ENCODE data around the gene CRYM. TPM values are rescaled to one million over a fixed set of nuclear protein-coding genes. Genes with fewer than 3 reads are reported as not detected.

The CRYM gene
- total RNA-seq, 4 donors from 2014 or later, result 0.27 to 0.79 TPM; not detected in 2

DNA sequence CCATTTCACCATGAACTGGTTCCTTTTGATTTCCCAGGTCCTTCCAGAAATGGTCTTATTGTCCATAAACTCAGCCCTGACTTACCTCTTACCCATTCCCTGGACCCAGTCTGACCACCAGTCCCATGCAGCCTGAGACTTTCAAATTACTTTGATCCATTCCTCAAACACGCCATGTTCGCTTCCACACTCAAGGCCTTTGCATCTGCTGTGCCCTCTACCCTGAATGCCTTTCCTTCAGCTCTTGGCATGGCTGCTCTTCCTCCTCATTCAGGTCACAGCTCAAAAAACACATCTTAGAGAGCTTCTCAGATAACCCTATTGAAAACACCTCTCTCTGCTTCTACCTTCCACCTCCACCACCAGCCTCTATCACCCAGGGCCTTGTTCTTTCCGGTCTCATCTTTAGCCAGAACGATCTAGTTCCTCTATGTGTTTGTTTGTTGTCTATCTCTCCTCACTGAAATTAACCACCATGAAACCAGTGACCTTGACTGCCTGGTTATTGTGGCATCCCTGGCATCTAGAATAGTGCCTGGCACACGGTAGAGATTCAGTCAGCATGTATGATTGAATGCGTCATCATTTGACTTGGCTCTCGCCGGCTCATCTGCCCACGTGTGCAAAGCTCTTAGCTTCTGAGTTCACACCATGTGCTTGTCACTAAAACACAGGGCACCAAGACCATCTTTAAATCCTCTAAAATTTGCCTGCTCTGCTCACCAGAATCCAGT is 12.8 kb downstream of the CRYM start:
- ATAC-seq, result no peak
- 86 to 95% methylated on average over 7 to 9 of the region's 9 CpGs for WGBS, 2 donors (ENCODE audit: low coverage in 1 of 2)

GRCh38 chr16:21264571-21265036 is 13.5 kb downstream of the CRYM start:
- Histone ChIP-seq H3K4me1 (no peaks in the 10 kb centered on the region), H3K27ac (no peak overlapping the region), H3K9me3 (no peaks in the 10 kb centered on the region), H3K4me3 (no peak overlapping the region), H3K36me3 (no peaks in the 10 kb centered on the region), H3K27me3 (no peaks in the 10 kb centered on the region)
- WGBS, 2 donors (ENCODE audit: low coverage in 1 of 2), result 65 to 85% methylated on average over 3 to 4 of the region's 4 CpGs
- no peak for ATAC-seq
- TF ChIP-seq POLR2A (IDR thresholded peaks at IDR 0.05) (no peak), EP300 (IDR thresholded peaks at IDR 0.05) (no peak), POLR2AphosphoS5 (IDR thresholded peaks at IDR 0.05) (no peak)
- TF ChIP-seq, protein P1, sequence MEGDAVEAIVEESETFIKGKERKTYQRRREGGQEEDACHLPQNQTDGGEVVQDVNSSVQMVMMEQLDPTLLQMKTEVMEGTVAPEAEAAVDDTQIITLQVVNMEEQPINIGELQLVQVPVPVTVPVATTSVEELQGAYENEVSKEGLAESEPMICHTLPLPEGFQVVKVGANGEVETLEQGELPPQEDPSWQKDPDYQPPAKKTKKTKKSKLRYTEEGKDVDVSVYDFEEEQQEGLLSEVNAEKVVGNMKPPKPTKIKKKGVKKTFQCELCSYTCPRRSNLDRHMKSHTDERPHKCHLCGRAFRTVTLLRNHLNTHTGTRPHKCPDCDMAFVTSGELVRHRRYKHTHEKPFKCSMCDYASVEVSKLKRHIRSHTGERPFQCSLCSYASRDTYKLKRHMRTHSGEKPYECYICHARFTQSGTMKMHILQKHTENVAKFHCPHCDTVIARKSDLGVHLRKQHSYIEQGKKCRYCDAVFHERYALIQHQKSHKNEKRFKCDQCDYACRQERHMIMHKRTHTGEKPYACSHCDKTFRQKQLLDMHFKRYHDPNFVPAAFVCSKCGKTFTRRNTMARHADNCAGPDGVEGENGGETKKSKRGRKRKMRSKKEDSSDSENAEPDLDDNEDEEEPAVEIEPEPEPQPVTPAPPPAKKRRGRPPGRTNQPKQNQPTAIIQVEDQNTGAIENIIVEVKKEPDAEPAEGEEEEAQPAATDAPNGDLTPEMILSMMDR (IDR thresholded peaks at IDR 0.05), result no peak

More for the DNA sequence above, 12.8 kb downstream of the CRYM start:
- Histone ChIP-seq H3K4me3 (no peak overlapping the region), H3K36me3 (no peaks in the 10 kb centered on the region), H3K4me1 (no peaks in the 10 kb centered on the region), H3K9me3 (no peaks in the 10 kb centered on the region), H3K27ac (no peak overlapping the region), H3K27me3 (no peaks in the 10 kb centered on the region)
- TF ChIP-seq POLR2AphosphoS5 (IDR thresholded peaks at IDR 0.05) (no peak), POLR2A (IDR thresholded peaks at IDR 0.05) (no peak), EP300 (IDR thresholded peaks at IDR 0.05) (no peak)
- TF ChIP-seq, protein P1 (IDR thresholded peaks at IDR 0.05), result no peak

GRCh38 chr16:21263640-21264570 is 14.2 kb downstream of the CRYM start:
- TF ChIP-seq, protein P1 (IDR thresholded peaks at IDR 0.05), result no peak
- TF ChIP-seq POLR2A (IDR thresholded peaks at IDR 0.05), result no peak
- TF ChIP-seq POLR2AphosphoS5 (IDR thresholded peaks at IDR 0.05), result no peak
- TF ChIP-seq EP300 (IDR thresholded peaks at IDR 0.05), result no peak
- 46 to 48% methylated on average over 7 to 12 of the region's 14 CpGs for WGBS, 2 donors (ENCODE audit: low coverage in 1 of 2)
- Histone ChIP-seq H3K4me3 (no peak overlapping the region), H3K9me3 (no peaks in the 10 kb centered on the region), H3K27me3 (no peaks in the 10 kb centered on the region), H3K4me1 (no peaks in the 10 kb centered on the region), H3K36me3 (no peaks in the 10 kb centered on the region), H3K27ac (no peak overlapping the region)
- ATAC-seq, result no peak

DNA sequence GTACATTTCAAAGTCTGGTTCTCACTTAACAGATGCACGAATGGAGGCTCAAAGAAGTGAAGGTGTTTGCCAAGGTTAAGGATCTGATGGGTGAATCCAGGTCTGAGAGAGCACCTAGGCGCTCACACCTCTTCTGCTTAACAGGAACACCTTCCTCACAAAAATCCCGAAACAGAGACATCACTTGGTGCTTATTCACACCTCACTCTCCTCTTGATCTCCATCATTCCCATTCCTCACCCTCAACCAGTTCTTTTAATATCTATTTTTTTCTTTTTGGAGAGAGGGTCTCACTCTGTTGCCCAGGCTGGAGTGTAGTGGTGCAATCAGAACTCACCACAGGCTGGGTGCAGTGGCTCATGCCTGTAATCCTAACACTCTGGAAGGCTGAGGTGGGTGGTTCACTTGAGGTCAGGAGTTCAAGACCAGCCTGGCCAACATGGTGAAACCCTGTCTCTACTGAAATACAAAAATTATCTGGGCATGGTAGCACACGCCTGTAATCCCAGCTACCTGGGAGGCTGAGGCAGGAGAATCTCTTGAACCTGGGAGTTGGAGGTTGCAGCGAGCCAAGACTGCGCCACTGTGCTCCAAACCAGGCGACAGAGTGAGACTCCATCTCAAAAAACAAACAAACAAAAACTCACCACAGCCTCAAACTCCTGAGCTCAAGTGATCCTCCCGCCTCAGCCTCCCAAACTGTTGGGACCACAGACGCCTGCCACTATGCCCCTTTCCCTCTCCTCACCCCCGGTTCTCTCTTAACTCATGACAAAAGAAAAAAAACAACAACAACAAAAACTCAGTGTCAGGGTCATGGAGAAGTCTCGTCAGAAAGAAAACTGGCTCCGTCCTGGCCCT is 15.1 kb downstream of the CRYM start:
- no peak for ATAC-seq
- H3K27me3 ChIP-seq, result no peaks in the 10 kb centered on the region
- WGBS, 2 donors (ENCODE audit: low coverage in 1 of 2), result 76 to 81% methylated on average over 5 to 11 of the region's 12 CpGs
- no peaks in the 10 kb centered on the region for H3K9me3 ChIP-seq
- no peak overlapping the region for H3K4me3 ChIP-seq
- H3K36me3 ChIP-seq, result no peaks in the 10 kb centered on the region
- TF ChIP-seq EP300 (IDR thresholded peaks at IDR 0.05), result no peak
- H3K27ac ChIP-seq, result no peak overlapping the region
- H3K4me1 ChIP-seq, result no peaks in the 10 kb centered on the region

Data from gastroesophageal sphincter (tissue), 4 donors.